HepG2 (cell line): Measurements from ENCODE around the gene E2F1. TPM values are rescaled to one million over a fixed set of nuclear protein-coding genes. Genes with fewer than 3 reads are reported as not detected.
A peak's percentile ranks its signal among the peaks of the same experiment; 100 is the strongest.

Experiments used
- GMEB2 ChIP-seq: IDR thresholded peaks from 2 replicates; pipeline ENCODE4 v1.6.1; 2016; ENCODE audit warnings: missing biosample characterization, missing genetic modification reagents, low read depth
- GTF3A ChIP-seq: sonication (generic); formaldehyde crosslinking; conservative IDR thresholded peaks from 2 replicates; pipeline ENCODE4 v1.4.0; 2020; ENCODE audit warnings: mild to moderate bottlenecking, missing genetic modification reagents
- MAX ChIP-seq: IDR thresholded peaks from 2 replicates; pipeline ENCODE4 v1.6.1; 2012; ENCODE audit warnings: inconsistent platforms
- MBD4 ChIP-seq: IDR thresholded peaks from 2 replicates; pipeline ENCODE4 v1.6.1; 2012; ENCODE audit warnings: low read length, inconsistent platforms, borderline replicate concordance
- NR3C1 ChIP-seq: sonication (generic); formaldehyde crosslinking; IDR thresholded peaks from 2 replicates; pipeline ENCODE4 v1.4.0; 2020; ENCODE audit warnings: missing genetic modification reagents
- PITX1 ChIP-seq: sonication (generic); formaldehyde crosslinking; IDR thresholded peaks from 2 replicates; pipeline ENCODE4 v1.5.1; 2020; ENCODE audit warnings: mild to moderate bottlenecking, missing genetic modification reagents
- POLR2A ChIP-seq, 2 experiments: IDR thresholded peaks; 2 replicates each; pipeline ENCODE4 v1.6.1; 2011; ENCODE audit warnings: low read depth in 2 of 2, low read length in 2 of 2, mild to moderate bottlenecking in 1 of 2, moderate library complexity in 1 of 2; ENCODE audit not compliant: insufficient read depth in 1 of 2
- SP5 ChIP-seq: IDR thresholded peaks from 2 replicates; pipeline ENCODE4 v1.6.1; 2016; ENCODE audit warnings: low read depth, borderline replicate concordance
- THAP7 ChIP-seq: sonication (generic); formaldehyde crosslinking; IDR thresholded peaks from 2 replicates; pipeline ENCODE4 v1.8.1; 2023; ENCODE audit warnings: mild to moderate bottlenecking, missing genetic modification reagents
- ZBTB39 ChIP-seq: sonication (generic); formaldehyde crosslinking; IDR thresholded peaks from 2 replicates; pipeline ENCODE4 v1.5.0; 2020; ENCODE audit warnings: missing genetic modification reagents
- ZMAT3 ChIP-seq: sonication (generic); formaldehyde crosslinking; conservative IDR thresholded peaks from 2 replicates; pipeline ENCODE4 v1.7.0; 2021; ENCODE audit warnings: missing genetic modification reagents
- ZNF362 ChIP-seq: sonication (generic); formaldehyde crosslinking; IDR thresholded peaks from 2 replicates; pipeline ENCODE4 v1.4.0; 2020; ENCODE audit warnings: missing genetic modification reagents, mild to moderate bottlenecking, borderline replicate concordance
- ZNF383 ChIP-seq: sonication (generic); formaldehyde crosslinking; IDR thresholded peaks from 2 replicates; pipeline ENCODE4 v1.4.0; 2020; ENCODE audit warnings: missing genetic modification reagents, mild to moderate bottlenecking, borderline replicate concordance
- ZNF549 ChIP-seq: sonication (generic); formaldehyde crosslinking; IDR thresholded peaks from 2 replicates; pipeline ENCODE4 v1.5.0; 2020; ENCODE audit warnings: missing genetic modification reagents
- ZNF646 ChIP-seq: sonication (generic); formaldehyde crosslinking; IDR thresholded peaks from 2 replicates; pipeline ENCODE4 v1.9.0; 2021; ENCODE audit warnings: mild to moderate bottlenecking, missing genetic modification reagents
- ZSCAN29 ChIP-seq: sonication (generic); formaldehyde crosslinking; conservative IDR thresholded peaks from 2 replicates; pipeline ENCODE4 v1.4.0; 2020; ENCODE audit warnings: mild to moderate bottlenecking, missing genetic modification reagents
- polyA plus RNA-seq, 8 experiments: library from polyadenylated mRNA; depleted of rRNA in 3 of 8; stranded (reverse) in 7 of 8; unstranded in 1 of 8; fragments of >200 nt; fragmentation: Illumina TruSeq in 4 of 8; extraction: Trizol in 4 of 8; gene quantifications; 2 replicates each; pipeline versions ENCODE4 v1.2.1 to v1.2.3, GENCODE V29; 2011 to 2016; ENCODE audit warnings: low read depth in 4 of 8, missing spikeins in 1 of 8, mixed read lengths in 1 of 8; ENCODE audit not compliant: insufficient read depth in 1 of 8
- total RNA-seq, 5 experiments: library from RNA; depleted of rRNA; stranded (reverse); fragments of >200 nt; fragmentation: Illumina TruSeq; extraction: Trizol; gene quantifications; 2 replicates each; pipeline ENCODE4 v1.2.3, GENCODE V29; 2016; ENCODE audit warnings: low read depth in 1 of 5

The E2F1 gene
- total and polyA plus RNA-seq, 2 of the 13 experiments (the other 11 are each of a cell fraction or from before 2014, with no cell fraction given) = 25.5 to 39.4 TPM

GRCh38 chr20:33686100-33686983 is at the start of gene E2F1 (continued):
- no peak for TF ChIP-seq ZBTB39
- TF ChIP-seq PITX1 (CRISPR knock-in tag) = peak; percentile 58; the same call in 1 of the 2 replicates
- peak; percentile 30; the same call in 1 of the 2 replicates for TF ChIP-seq ZNF362 (CRISPR knock-in tag)
- no peak for TF ChIP-seq NR3C1
- TF ChIP-seq ZNF646 (CRISPR knock-in tag) = no peak
- no peak for TF ChIP-seq ZMAT3 (CRISPR knock-in tag)
- peak; percentile 42 to 51; a peak in 1 of 4 replicates for TF ChIP-seq POLR2A (IDR thresholded peaks at IDR 0.05; ENCODE audit: insufficient read depth in 1 of 2, low read depth in 2 of 2, low read length in 2 of 2)
- no peak for TF ChIP-seq ZNF383 (CRISPR knock-in tag)
- TF ChIP-seq MAX = peak; percentile 98
- no peak for TF ChIP-seq ZNF549 (CRISPR knock-in tag)
- TF ChIP-seq THAP7 (CRISPR knock-in tag) = 0 out of 2 replicates have a peak, but pooled peaks have one; percentile 57
- no peak for TF ChIP-seq MBD4
- 0 out of 2 replicates have a peak, but pooled peaks have one; percentile 67 for TF ChIP-seq SP5
- 0 out of 2 replicates have a peak, but pooled peaks have one; percentile 58 for TF ChIP-seq GMEB2
- TF ChIP-seq GTF3A = no peak
- no peak for TF ChIP-seq ZSCAN29 (CRISPR knock-in tag)
